HepG2 (cell line): ENCODE data around the gene CMPK2. TPM values are rescaled to one million over a fixed set of nuclear protein-coding genes. Genes with fewer than 3 reads are reported as not detected.

Source experiments
- ATAC-seq: fragments of 200-7000 bp; cut with Tn5 transposase; 3 replicates; pipeline ENCODE4 v1.9.1; 2020; ENCODE audit warnings: mild to moderate bottlenecking, moderate library complexity
- BruUV-seq: library from RNA; stranded (reverse); fragments of 400-500 nt; replicated peaks from 2 replicates; lab custom pipeline; 2021; lab: Mats Ljungman, UMichigan
- CTCF ChIA-PET: fragments of 300-600 bp; formaldehyde crosslinking; extraction: SDS; loops from one replicate; lab custom pipeline; 2021; ENCODE audit warnings: low total read pairs, inconsistent platforms, low intra/inter-chr PET ratio; lab: Yijun Ruan, JAX
- POLR2A ChIA-PET: fragments of 350-600 bp; sonication (Branson Sonifier 250); formaldehyde crosslinking; loops from one replicate; lab custom pipeline; 2020; ENCODE audit warnings: antibody characterized with exemption, inconsistent platforms; lab: Yijun Ruan, JAX
- DNase-seq: peaks from one replicate; pipeline ENCODE4 v3.0.0-alpha.2; 2015; ENCODE audit warnings: low spot score
- FAIRE-seq: peaks from 3 replicates; lab custom pipeline; 2011; peaks lifted over from hg19 to GRCh38; lab: Jason Lieb, UNC
- H2AFZ ChIP-seq: one replicate; pipeline ENCODE4 v1.6.1; 2011; ENCODE audit warnings: low read length, inconsistent platforms
- H3K27ac ChIP-seq: fragments of 300-600 bp; 3 replicates; pipeline ENCODE4 v1.8.0; 2011; ENCODE audit warnings: mixed run types, mild to moderate bottlenecking, mixed read lengths, low read length, inconsistent platforms; ENCODE audit not compliant: insufficient read depth; ENCODE audit errors: extremely low read length
- H3K27me3 ChIP-seq, 2 experiments: fragments of 200-600 bp in 1 of 2; 2 replicates in 1 of 2; 3 replicates in 1 of 2; pipeline versions ENCODE4 v1.6.0 to v1.8.0; 2011; ENCODE audit warnings: low read length in 2 of 2, mild to moderate bottlenecking in 2 of 2, moderate library complexity in 2 of 2, inconsistent platforms in 1 of 2; ENCODE audit not compliant: insufficient read depth in 2 of 2, control insufficient read depth in 1 of 2
- H3K36me3 ChIP-seq, 2 experiments: fragments of 200-600 bp in 1 of 2; replicated peaks in 1 of 2; 2 replicates in 1 of 2; 3 replicates in 1 of 2; pipeline versions ENCODE4 v1.5.1 to v1.8.0; 2011; ENCODE audit warnings: low read length in 2 of 2, inconsistent platforms in 1 of 2; ENCODE audit not compliant: insufficient read depth in 2 of 2, control insufficient read depth in 1 of 2
- H3K4me1 ChIP-seq: 2 replicates; pipeline ENCODE4 v1.5.1; 2012; ENCODE audit warnings: low read length, inconsistent platforms; ENCODE audit not compliant: insufficient read depth
- H3K4me2 ChIP-seq: 2 replicates; pipeline ENCODE4 v1.6.0; 2011; ENCODE audit warnings: low read depth, low read length, inconsistent platforms
- H3K4me3 ChIP-seq, 3 experiments: fragments of 200-600 bp in 1 of 3; sonication (generic), shearing (Covaris generic) in 1 of 3; replicated peaks in 1 of 3; 2 replicates each; pipeline ENCODE4 v1.5.1; 2011 to 2016; ENCODE audit warnings: low read length in 3 of 3, inconsistent platforms in 2 of 3, low read depth in 2 of 3, mild to moderate bottlenecking in 2 of 3, control low read depth in 1 of 3, mixed read lengths in 1 of 3; ENCODE audit not compliant: insufficient read depth in 1 of 3
- H3K79me2 ChIP-seq: one replicate; pipeline ENCODE4 v1.6.1; 2011; ENCODE audit warnings: low read length, inconsistent platforms; ENCODE audit not compliant: insufficient read depth
- H3K9ac ChIP-seq: 2 replicates; pipeline ENCODE4 v1.6.0; 2011; ENCODE audit warnings: mild to moderate bottlenecking, low read depth, low read length, inconsistent platforms; ENCODE audit not compliant: insufficient read depth
- H3K9me3 ChIP-seq: 2 replicates; pipeline ENCODE4 v1.5.1; 2012; ENCODE audit warnings: mild to moderate bottlenecking, low read length
- H4K20me1 ChIP-seq: 2 replicates; pipeline ENCODE4 v1.6.0; 2011; ENCODE audit warnings: inconsistent platforms, mild to moderate bottlenecking, low read length, moderate library complexity; ENCODE audit not compliant: insufficient read depth
- DNMT3B ChIP-seq: conservative IDR thresholded peaks from 2 replicates; pipeline ENCODE4 v1.6.1; 2016; ENCODE audit warnings: missing biosample characterization, control low read depth
- FIP1L1 ChIP-seq: fragments of 200-400 bp; formaldehyde crosslinking; IDR thresholded peaks from 2 replicates; pipeline ENCODE4 v1.6.1; 2018; ENCODE audit warnings: low read depth, mild to moderate bottlenecking, low read length, moderate library complexity, borderline replicate concordance; ENCODE audit not compliant: insufficient read depth
- MEF2D ChIP-seq: sonication (generic); formaldehyde crosslinking; IDR thresholded peaks from 2 replicates; pipeline ENCODE4 v1.5.1; 2020; ENCODE audit warnings: mild to moderate bottlenecking, missing genetic modification reagents
- ZNF619 ChIP-seq: sonication (generic); formaldehyde crosslinking; IDR thresholded peaks from 2 replicates; pipeline ENCODE4 v1.4.0; 2020; ENCODE audit warnings: mild to moderate bottlenecking, missing genetic modification reagents
- ZNF768 ChIP-seq: sonication (generic); formaldehyde crosslinking; IDR thresholded peaks from 2 replicates; pipeline ENCODE4 v1.4.0; 2020; ENCODE audit warnings: missing genetic modification reagents
- ZSCAN22 ChIP-seq: sonication (generic); formaldehyde crosslinking; IDR thresholded peaks from 2 replicates; pipeline ENCODE4 v1.4.0; 2020; ENCODE audit warnings: mild to moderate bottlenecking, missing genetic modification reagents
- WGBS: methylation state at CpG from one replicate; pipeline ENCODE4 v1.1.6; 2017; ENCODE audit warnings: low lambda C conversion rate; 5-methylcytosine and 5-hydroxymethylcytosine counted together
- in situ Hi-C: cut with HindIII; loops from 2 replicates; pipeline ENCODE4 v1.10.0; 2017; ENCODE audit warnings: low pct_unique_long_range_greater_than_20kb; ENCODE audit not compliant: extremely low pct_ligation_motif_present
- intact Hi-C: fragments of 100-400 bp; cut with micrococcal nuclease; formaldehyde crosslinking; loops from one replicate; pipeline ENCODE4 v1.10.0; 2022; ENCODE audit not compliant: unreplicated experiment
- polyA plus RNA-seq, 8 experiments: library from polyadenylated mRNA; depleted of rRNA in 3 of 8; stranded (reverse) in 7 of 8; unstranded in 1 of 8; fragments of >200 nt; fragmentation: Illumina TruSeq in 4 of 8; extraction: Trizol in 4 of 8; gene quantifications; 2 replicates each; pipeline versions ENCODE4 v1.2.1 to v1.2.3, GENCODE V29; 2011 to 2016; ENCODE audit warnings: low read depth in 4 of 8, missing spikeins in 1 of 8, mixed read lengths in 1 of 8; ENCODE audit not compliant: insufficient read depth in 1 of 8
- total RNA-seq, 5 experiments: library from RNA; depleted of rRNA; stranded (reverse); fragments of >200 nt; fragmentation: Illumina TruSeq; extraction: Trizol; gene quantifications; 2 replicates each; pipeline ENCODE4 v1.2.3, GENCODE V29; 2016; ENCODE audit warnings: low read depth in 1 of 5
- TF ChIP-seq, protein P1 (sequence below): sonication (generic); formaldehyde crosslinking; IDR thresholded peaks from 2 replicates; pipeline ENCODE4 v1.4.0; 2020; ENCODE audit warnings: missing genetic modification reagents, borderline replicate concordance
- TF ChIP-seq, protein P2 (sequence below): sonication (generic); formaldehyde crosslinking; IDR thresholded peaks from 2 replicates; pipeline ENCODE4 v1.4.0; 2020; ENCODE audit warnings: mild to moderate bottlenecking, missing genetic modification reagents
- TF ChIP-seq, protein P3 (sequence below): sonication (generic); formaldehyde crosslinking; IDR thresholded peaks from 2 replicates; pipeline ENCODE4 v1.4.0; 2020; ENCODE audit warnings: missing genetic modification reagents

The CMPK2 gene
- total and polyA plus RNA-seq, 2 of the 13 experiments (the other 11 are each of a cell fraction or from before 2014, with no cell fraction given): 0.04 to 1.0 TPM

DNA sequence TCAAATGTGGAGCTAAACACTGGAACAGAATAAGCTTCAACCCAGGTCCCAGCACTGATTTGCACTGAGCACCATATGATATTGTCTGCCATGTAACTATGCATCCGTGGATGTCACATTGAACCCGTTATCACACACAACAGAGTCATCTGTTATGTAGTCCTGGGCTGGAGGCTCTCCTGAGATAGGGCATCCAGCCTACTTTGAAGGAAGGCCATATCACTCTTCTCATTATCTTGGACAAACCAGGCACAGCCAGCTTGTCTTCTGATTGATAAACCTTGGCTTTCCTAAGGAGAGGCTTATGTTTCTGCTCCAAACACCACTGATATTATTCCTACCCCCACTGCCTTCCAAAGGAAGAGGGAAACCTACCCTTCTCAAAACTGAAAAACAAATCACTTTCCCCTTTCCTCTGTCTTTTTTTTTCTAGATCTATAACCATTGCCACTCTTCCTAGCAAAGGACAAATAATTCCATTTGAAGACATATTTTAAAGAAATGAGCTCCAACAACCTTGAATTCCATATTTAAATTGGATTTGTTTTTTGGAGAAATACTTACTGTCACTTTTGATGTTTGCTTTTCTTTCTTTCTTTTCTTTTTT, 28.3 kb upstream of the CMPK2 start:
- Histone ChIP-seq H2AFZ (no peak overlapping the region), H3K4me3 (no peak overlapping the region), H4K20me1 (no peaks in the 10 kb centered on the region), H3K9me3 (no peaks in the 10 kb centered on the region), H3K27me3 (0 out of 5 replicates have a peak, but pooled peaks cover 0 to 4% of the 10 kb centered on the region in 2 experiments), H3K79me2 (no peaks in the 10 kb centered on the region), H3K4me1 (no peaks in the 10 kb centered on the region), H3K4me2 (no peak overlapping the region), H3K36me3 (no peaks in the 10 kb centered on the region), H3K27ac (no peak overlapping the region), H3K9ac (no peak overlapping the region)
- 0% methylated on average over 2 of the region's 2 CpGs for WGBS
- TF ChIP-seq FIP1L1 (no peak), DNMT3B (CRISPR knock-in tag) (no peak), ZNF768 (CRISPR knock-in tag) (no peak), ZNF619 (CRISPR knock-in tag) (no peak), ZSCAN22 (CRISPR knock-in tag) (no peak), MEF2D (CRISPR knock-in tag) (no peak)
- TF ChIP-seq, protein P1, sequence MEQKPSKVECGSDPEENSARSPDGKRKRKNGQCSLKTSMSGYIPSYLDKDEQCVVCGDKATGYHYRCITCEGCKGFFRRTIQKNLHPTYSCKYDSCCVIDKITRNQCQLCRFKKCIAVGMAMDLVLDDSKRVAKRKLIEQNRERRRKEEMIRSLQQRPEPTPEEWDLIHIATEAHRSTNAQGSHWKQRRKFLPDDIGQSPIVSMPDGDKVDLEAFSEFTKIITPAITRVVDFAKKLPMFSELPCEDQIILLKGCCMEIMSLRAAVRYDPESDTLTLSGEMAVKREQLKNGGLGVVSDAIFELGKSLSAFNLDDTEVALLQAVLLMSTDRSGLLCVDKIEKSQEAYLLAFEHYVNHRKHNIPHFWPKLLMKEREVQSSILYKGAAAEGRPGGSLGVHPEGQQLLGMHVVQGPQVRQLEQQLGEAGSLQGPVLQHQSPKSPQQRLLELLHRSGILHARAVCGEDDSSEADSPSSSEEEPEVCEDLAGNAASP (CRISPR knock-in tag): no peak
- TF ChIP-seq, protein P2, sequence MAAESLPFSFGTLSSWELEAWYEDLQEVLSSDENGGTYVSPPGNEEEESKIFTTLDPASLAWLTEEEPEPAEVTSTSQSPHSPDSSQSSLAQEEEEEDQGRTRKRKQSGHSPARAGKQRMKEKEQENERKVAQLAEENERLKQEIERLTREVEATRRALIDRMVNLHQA (CRISPR knock-in tag): no peak
- TF ChIP-seq, protein P3, sequence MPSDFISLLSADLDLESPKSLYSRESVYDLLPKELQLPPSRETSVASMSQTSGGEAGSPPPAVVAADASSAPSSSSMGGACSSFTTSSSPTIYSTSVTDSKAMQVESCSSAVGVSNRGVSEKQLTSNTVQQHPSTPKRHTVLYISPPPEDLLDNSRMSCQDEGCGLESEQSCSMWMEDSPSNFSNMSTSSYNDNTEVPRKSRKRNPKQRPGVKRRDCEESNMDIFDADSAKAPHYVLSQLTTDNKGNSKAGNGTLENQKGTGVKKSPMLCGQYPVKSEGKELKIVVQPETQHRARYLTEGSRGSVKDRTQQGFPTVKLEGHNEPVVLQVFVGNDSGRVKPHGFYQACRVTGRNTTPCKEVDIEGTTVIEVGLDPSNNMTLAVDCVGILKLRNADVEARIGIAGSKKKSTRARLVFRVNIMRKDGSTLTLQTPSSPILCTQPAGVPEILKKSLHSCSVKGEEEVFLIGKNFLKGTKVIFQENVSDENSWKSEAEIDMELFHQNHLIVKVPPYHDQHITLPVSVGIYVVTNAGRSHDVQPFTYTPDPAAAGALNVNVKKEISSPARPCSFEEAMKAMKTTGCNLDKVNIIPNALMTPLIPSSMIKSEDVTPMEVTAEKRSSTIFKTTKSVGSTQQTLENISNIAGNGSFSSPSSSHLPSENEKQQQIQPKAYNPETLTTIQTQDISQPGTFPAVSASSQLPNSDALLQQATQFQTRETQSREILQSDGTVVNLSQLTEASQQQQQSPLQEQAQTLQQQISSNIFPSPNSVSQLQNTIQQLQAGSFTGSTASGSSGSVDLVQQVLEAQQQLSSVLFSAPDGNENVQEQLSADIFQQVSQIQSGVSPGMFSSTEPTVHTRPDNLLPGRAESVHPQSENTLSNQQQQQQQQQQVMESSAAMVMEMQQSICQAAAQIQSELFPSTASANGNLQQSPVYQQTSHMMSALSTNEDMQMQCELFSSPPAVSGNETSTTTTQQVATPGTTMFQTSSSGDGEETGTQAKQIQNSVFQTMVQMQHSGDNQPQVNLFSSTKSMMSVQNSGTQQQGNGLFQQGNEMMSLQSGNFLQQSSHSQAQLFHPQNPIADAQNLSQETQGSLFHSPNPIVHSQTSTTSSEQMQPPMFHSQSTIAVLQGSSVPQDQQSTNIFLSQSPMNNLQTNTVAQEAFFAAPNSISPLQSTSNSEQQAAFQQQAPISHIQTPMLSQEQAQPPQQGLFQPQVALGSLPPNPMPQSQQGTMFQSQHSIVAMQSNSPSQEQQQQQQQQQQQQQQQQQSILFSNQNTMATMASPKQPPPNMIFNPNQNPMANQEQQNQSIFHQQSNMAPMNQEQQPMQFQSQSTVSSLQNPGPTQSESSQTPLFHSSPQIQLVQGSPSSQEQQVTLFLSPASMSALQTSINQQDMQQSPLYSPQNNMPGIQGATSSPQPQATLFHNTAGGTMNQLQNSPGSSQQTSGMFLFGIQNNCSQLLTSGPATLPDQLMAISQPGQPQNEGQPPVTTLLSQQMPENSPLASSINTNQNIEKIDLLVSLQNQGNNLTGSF (CRISPR knock-in tag): no peak
- in situ Hi-C loops (no loop called here), intact Hi-C loops (no loop called here)
- CTCF ChIA-PET: no interaction called here
- no TSS peak for BruUV-seq
- ATAC-seq (no peak), DNase-seq (no peak), FAIRE-seq (no peak)
- POLR2A ChIA-PET: no interaction called here
